ENCODE measurements around the gene GNAI1. TPM values are rescaled to one million over a fixed set of nuclear protein-coding genes. Genes with fewer than 3 reads are reported as not detected.

GNAI1 gene
- total and polyA plus RNA-seq, 2 donors (not counting 1 experiment from before 2014, with no cell fraction given), result not detected

- no peaks in the 10 kb centered on the region for H3K9me3 Mint-ChIP-seq (ENCODE audit: insufficient read depth)
- ATAC-seq (ENCODE audit: low read depth), result no peak
- TF ChIP-seq CTCF (IDR thresholded peaks at IDR 0.05), result no peak
- no peak for TF ChIP-seq EZH2 (IDR thresholded peaks at IDR 0.05; ENCODE audit: borderline replicate concordance, insufficient read depth, low read depth, low read length, poor library complexity, severe bottlenecking)
- Histone ChIP-seq H2AFZ (ENCODE audit: insufficient read depth, low read depth, low read length, poor library complexity, severe bottlenecking) (no peak overlapping the region), H3K4me2 (replicated peaks; ENCODE audit: low read depth, low read length, poor library complexity, severe bottlenecking) (no peak overlapping the region), H3K9me3 (ENCODE audit: control extremely low read depth in 1 of 3, control insufficient read depth in 2 of 3, insufficient read depth in 1 of 3, low read length in 2 of 3) (peaks cover 0 to 1% (median 0%) of the 10 kb centered on the region in 3 donors), H3K4me1 (ENCODE audit: control insufficient read depth in 2 of 2, insufficient read depth in 2 of 2, low read length in 2 of 2) (no peaks in the 10 kb centered on the region), H3K27ac (ENCODE audit: low read length in 2 of 2) (no peak overlapping the region), H3K9ac (ENCODE audit: low read length) (no peak overlapping the region), H3K79me2 (ENCODE audit: control insufficient read depth, insufficient read depth, low read length) (no peaks in the 10 kb centered on the region), H4K20me1 (ENCODE audit: control insufficient read depth, insufficient read depth, low read length, poor library complexity, severe bottlenecking) (no peaks in the 10 kb centered on the region), H3K36me3 (replicated peaks in 1 of 2; ENCODE audit: control extremely low read depth in 1 of 2, control insufficient read depth in 1 of 2, extremely low read depth in 1 of 2, insufficient read depth in 2 of 2, low read length in 1 of 2) (no peaks in the 10 kb centered on the region), H3K27me3 (replicated peaks in 1 of 4; ENCODE audit: control extremely low read depth in 1 of 4, control insufficient read depth in 3 of 4, insufficient read depth in 4 of 4, low read length in 3 of 4) (no peaks in the 10 kb centered on the region), H3K4me3 (ENCODE audit: control extremely low read depth in 1 of 5, extremely low read depth in 1 of 5, insufficient read depth in 1 of 5, low read depth in 2 of 5, low read length in 4 of 5) (no peak overlapping the region)
- no peaks in the 10 kb centered on the region for H3K27me3 Mint-ChIP-seq
- peaks cover 4% of the 10 kb centered on the region for H3K4me1 Mint-ChIP-seq
- ChIA-PET POLR2A (no interaction called here), CTCF (no interaction called here)
- intact Hi-C loops (cut with micrococcal nuclease), result no loop called here
- WGBS (ENCODE audit: insufficient coverage), result no CpG with 5 or more reads among the region's 2 CpGs
- no peak overlapping the region for H3K4me3 Mint-ChIP-seq
- no peak for DNase-seq
- no peak overlapping the region for H3K27ac Mint-ChIP-seq
Observed at GRCh38 chr7:80106498-80107113, 28.0 kb upstream of the GNAI1 start.

- Histone ChIP-seq H3K4me1 (ENCODE audit: control insufficient read depth in 2 of 2, insufficient read depth in 2 of 2, low read length in 2 of 2) (no peaks in the 10 kb centered on the region), H2AFZ (ENCODE audit: insufficient read depth, low read depth, low read length, poor library complexity, severe bottlenecking) (no peak overlapping the region), H3K4me3 (ENCODE audit: control extremely low read depth in 1 of 5, extremely low read depth in 1 of 5, insufficient read depth in 1 of 5, low read depth in 2 of 5, low read length in 4 of 5) (no peak overlapping the region), H3K79me2 (ENCODE audit: control insufficient read depth, insufficient read depth, low read length) (no peaks in the 10 kb centered on the region), H3K27me3 (replicated peaks in 1 of 4; ENCODE audit: control extremely low read depth in 1 of 4, control insufficient read depth in 3 of 4, insufficient read depth in 4 of 4, low read length in 3 of 4) (no peaks in the 10 kb centered on the region), H3K9ac (ENCODE audit: low read length) (no peak overlapping the region), H4K20me1 (ENCODE audit: control insufficient read depth, insufficient read depth, low read length, poor library complexity, severe bottlenecking) (no peaks in the 10 kb centered on the region), H3K9me3 (ENCODE audit: control extremely low read depth in 1 of 3, control insufficient read depth in 2 of 3, insufficient read depth in 1 of 3, low read length in 2 of 3) (peaks cover 0 to 1% (median 0%) of the 10 kb centered on the region in 3 donors), H3K27ac (ENCODE audit: low read length in 2 of 2) (no peak overlapping the region), H3K36me3 (replicated peaks in 1 of 2; ENCODE audit: control extremely low read depth in 1 of 2, control insufficient read depth in 1 of 2, extremely low read depth in 1 of 2, insufficient read depth in 2 of 2, low read length in 1 of 2) (no peaks in the 10 kb centered on the region), H3K4me2 (replicated peaks; ENCODE audit: low read depth, low read length, poor library complexity, severe bottlenecking) (no peak overlapping the region)
- no peak for TF ChIP-seq CTCF (IDR thresholded peaks at IDR 0.05)
- no peak for TF ChIP-seq EZH2 (IDR thresholded peaks at IDR 0.05; ENCODE audit: borderline replicate concordance, insufficient read depth, low read depth, low read length, poor library complexity, severe bottlenecking)
- Mint-ChIP-seq H3K27me3 (no peaks in the 10 kb centered on the region), H3K4me1 (peaks cover 4% of the 10 kb centered on the region), H3K27ac (no peak overlapping the region), H3K4me3 (no peak overlapping the region), H3K9me3 (ENCODE audit: insufficient read depth) (no peaks in the 10 kb centered on the region)
- DNase-seq (no peak), ATAC-seq (ENCODE audit: low read depth) (no peak)
- CTCF ChIA-PET, result no interaction called here
- POLR2A ChIA-PET, result no interaction called here
- no CpG with 5 or more reads among the region's 1 CpG for WGBS (ENCODE audit: insufficient coverage)
- intact Hi-C loops (cut with micrococcal nuclease), result no loop called here
Observed at GRCh38 chr7:80107278-80107677, 27.4 kb upstream of the GNAI1 start.

All from B cell (primary cell).